ENCODE data around the gene FOXC2. TPM values are rescaled to one million over a fixed set of nuclear protein-coding genes. Genes with fewer than 3 reads are reported as not detected.

The FOXC2 gene
- total RNA-seq, 5 donors from 2014 or later (not counting 1 experiment from before 2014, with no cell fraction given) = not detected

- Mint-ChIP-seq H3K36me3 (no peaks in the 10 kb centered on the region), H3K9me3 (no peaks in the 10 kb centered on the region), H3K4me3 (no peak overlapping the region), H3K4me1 (no peaks in the 10 kb centered on the region), H3K27me3 (peaks cover 5 to 8% of the 10 kb centered on the region in 2 donors), H3K27ac (no peak overlapping the region)
- ChIA-PET POLR2A (no interaction called here), CTCF (no interaction called here)
- DNase-seq (no peak), ATAC-seq (replicated peaks in 1 of 4) (no peak)
- Histone ChIP-seq H3K27me3 (replicated peaks in 1 of 2; ENCODE audit: control insufficient read depth in 2 of 2, extremely low read depth in 1 of 2, insufficient read depth in 2 of 2, low read length in 1 of 2) (peaks cover 0 to 19% of the 10 kb centered on the region in 2 experiments), H3K4me1 (ENCODE audit: control insufficient read depth in 1 of 2, extremely low read depth in 1 of 2, insufficient read depth in 2 of 2, low read length in 2 of 2) (no peaks in the 10 kb centered on the region), H3K4me3 (ENCODE audit: control insufficient read depth in 1 of 2, extremely low read depth in 1 of 2, low read length in 1 of 2) (no peak overlapping the region), H3K36me3 (ENCODE audit: control insufficient read depth in 2 of 2, extremely low read depth in 1 of 2, insufficient read depth in 1 of 2, low read length in 1 of 2) (no peaks in the 10 kb centered on the region), H3K27ac (ENCODE audit: low read length) (no peak overlapping the region), H3K9me3 (no peaks in the 10 kb centered on the region)
- no CpG with 5 or more reads among the region's 5 CpGs for WGBS (ENCODE audit: insufficient coverage)
Observed at GRCh38 chr16:86616906-86617305, 50.3 kb downstream of the FOXC2 start.

GRCh38 chr16:86618431-86619238 is 52.0 kb downstream of the FOXC2 start:
- Mint-ChIP-seq H3K36me3 (no peaks in the 10 kb centered on the region), H3K9me3 (no peaks in the 10 kb centered on the region), H3K27ac (no peak overlapping the region), H3K27me3 (peaks cover 14 to 17% of the 10 kb centered on the region in 2 donors), H3K4me1 (no peaks in the 10 kb centered on the region), H3K4me3 (no peak overlapping the region)
- H3K36me3 ChIP-seq (ENCODE audit: control insufficient read depth in 2 of 2, extremely low read depth in 1 of 2, insufficient read depth in 1 of 2, low read length in 1 of 2) = no peaks in the 10 kb centered on the region
- H3K4me1 ChIP-seq (ENCODE audit: control insufficient read depth in 1 of 2, extremely low read depth in 1 of 2, insufficient read depth in 2 of 2, low read length in 2 of 2) = no peaks in the 10 kb centered on the region
- H3K27ac ChIP-seq (ENCODE audit: low read length) = no peak overlapping the region
- H3K9me3 ChIP-seq = no peaks in the 10 kb centered on the region
- peaks cover 0 to 27% of the 10 kb centered on the region in 2 experiments for H3K27me3 ChIP-seq (replicated peaks in 1 of 2; ENCODE audit: control insufficient read depth in 2 of 2, extremely low read depth in 1 of 2, insufficient read depth in 2 of 2, low read length in 1 of 2)
- POLR2A ChIA-PET = no interaction called here
- no peak overlapping the region for H3K4me3 ChIP-seq (ENCODE audit: control insufficient read depth in 1 of 2, extremely low read depth in 1 of 2, low read length in 1 of 2)
- 86% methylated on average over 14 of the region's 16 CpGs for WGBS (ENCODE audit: insufficient coverage)
- DNase-seq = no peak
- ATAC-seq (replicated peaks in 1 of 4) = no peak
- CTCF ChIA-PET = interaction anchor here in 1 of 2 donors (0.6 kb wide), 1 partner anchor 104 kb away, joined by 3 read pairs; no protein-coding TSS in a partner anchor

Other genes with a start within 250 kb of the FOXC2 start
- under 1 TPM in 1 of 5 donors, not detected in 4; 0.15 TPM for gene FOXF1, start 56.3 kb upstream of the FOXC2 start, total RNA-seq
- 10 to 100 TPM; 18.0 to 39.6 (median 34.9) TPM for gene MTHFSD, start 11.6 kb upstream of the FOXC2 start, total RNA-seq
- not detected for gene FOXL1, start 11.7 kb downstream of the FOXC2 start, total RNA-seq